ENCODE data around the gene TEN1.
"Not testable (repeated sequence)": the region's sequence is repeated elsewhere in the genome, so short reads cannot be mapped to it uniquely, and the experiment has no call there.

Gene TEN1

DNA sequence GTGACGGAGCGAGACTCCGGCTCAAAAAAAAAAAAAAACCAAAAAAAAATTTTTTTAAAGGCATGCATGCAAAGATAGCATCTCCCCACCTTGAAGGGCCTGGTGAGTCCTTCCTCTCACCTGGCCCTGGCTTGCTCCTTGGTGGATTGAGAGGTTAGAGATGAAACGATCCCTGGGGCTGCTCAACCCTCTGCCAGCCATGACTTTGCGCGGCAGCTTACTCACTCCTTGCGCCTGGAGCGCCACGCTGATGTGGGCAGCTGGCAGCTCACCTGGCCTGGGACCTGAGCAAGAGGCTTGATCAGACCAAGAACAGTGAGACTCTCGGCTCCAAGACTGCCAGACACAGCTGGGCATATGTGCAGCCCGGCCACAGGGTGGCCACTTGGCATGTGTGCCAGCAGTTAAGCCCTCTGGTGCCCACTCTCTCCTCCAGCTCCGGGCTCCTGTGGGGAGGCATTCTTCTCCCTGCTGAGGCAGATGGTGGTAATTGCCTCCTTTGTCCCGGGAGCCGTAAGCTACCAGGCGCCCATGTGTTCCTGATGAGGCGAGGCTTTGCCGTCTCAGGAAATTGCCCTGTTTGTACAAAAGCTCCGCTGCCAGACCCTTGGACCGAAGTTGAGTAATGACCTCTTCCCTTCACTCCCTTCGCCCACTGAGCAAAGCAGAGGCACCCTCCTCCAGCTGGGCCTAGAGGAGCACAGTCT, 53.2 kb downstream of the TEN1 start:
- DNase-seq: no peak

DNA sequence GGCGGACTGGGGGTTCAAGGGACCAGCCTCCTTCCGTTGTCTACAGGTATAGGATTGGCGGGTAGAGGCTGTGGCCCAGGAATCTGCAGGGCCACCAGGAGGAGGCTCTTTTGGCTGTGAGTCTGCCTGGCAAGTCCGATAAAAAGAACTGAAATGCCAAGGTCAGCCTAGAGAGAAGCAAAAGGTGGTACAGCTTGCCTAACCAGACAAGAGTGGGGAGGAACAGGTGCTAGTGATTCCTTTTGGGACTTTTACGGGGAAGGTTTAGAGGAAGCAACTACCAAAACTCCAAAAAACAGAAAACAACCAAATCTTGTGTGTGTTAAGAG, 53.7 kb downstream of the TEN1 start:
- DNase-seq: no peak

DNA sequence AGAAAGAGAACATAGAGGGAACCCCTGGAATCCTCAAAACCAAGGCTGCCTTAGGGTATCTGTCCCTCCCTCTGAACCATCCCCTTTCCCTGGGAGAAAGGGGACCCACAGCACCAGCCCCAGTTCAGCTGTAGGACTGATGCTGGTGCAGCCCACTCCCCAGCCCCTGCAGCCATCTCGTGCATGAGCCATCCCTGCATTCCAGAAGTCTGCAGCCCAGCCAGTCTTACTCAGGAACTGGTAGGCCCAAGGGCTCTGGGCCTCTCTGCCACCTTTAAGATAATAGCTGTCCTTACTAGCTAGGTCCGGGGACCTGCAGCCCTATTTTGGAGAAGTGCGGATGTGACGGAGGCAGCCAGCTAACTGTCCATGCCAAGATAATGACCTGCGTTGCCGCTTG, 54.1 kb downstream of the TEN1 start:
- no peak for DNase-seq

DNA sequence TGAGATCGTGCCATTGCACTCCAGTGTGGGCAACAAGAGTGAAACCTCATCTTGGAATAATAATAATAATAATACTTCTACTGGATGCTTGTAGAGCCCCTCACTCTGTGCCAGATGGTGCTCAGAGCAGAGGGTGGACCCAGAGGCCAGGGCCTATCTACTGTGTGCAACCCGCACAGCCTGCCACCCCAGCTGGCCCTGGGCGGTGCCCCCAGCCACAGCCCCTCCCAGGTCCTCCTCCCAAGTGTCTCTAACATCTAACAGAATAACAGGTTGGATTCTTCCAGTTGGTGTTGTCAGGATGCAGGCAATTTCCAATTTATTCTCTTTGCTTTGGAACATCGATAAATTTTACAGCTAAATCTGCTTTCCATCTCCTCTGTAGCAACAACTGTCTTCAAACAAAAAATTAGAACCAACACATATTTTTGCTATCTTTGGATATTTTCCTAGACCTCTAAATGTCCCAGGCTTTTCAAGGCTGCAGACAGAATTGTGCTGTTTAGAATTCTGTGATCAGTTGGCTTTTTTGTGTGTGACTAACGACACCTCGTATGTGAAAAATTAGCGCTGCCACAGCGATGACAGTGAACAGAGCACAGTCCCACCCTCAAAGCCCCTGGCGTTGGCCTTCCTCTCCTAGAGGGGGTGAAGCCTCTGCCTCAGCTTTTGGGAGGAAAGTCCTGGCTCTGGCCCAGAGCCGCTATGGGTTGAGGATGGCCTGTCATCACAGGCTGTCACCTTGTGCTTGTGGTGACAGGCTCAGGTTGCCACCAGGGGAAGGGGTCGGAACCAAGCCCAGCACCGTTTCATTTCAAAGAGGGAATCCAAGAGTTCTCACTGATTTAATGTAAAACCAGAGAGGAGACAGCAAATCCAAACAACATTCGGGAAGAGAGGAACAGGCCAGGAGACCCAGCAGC, 55.6 kb downstream of the TEN1 start:
- no peak for DNase-seq

DNA sequence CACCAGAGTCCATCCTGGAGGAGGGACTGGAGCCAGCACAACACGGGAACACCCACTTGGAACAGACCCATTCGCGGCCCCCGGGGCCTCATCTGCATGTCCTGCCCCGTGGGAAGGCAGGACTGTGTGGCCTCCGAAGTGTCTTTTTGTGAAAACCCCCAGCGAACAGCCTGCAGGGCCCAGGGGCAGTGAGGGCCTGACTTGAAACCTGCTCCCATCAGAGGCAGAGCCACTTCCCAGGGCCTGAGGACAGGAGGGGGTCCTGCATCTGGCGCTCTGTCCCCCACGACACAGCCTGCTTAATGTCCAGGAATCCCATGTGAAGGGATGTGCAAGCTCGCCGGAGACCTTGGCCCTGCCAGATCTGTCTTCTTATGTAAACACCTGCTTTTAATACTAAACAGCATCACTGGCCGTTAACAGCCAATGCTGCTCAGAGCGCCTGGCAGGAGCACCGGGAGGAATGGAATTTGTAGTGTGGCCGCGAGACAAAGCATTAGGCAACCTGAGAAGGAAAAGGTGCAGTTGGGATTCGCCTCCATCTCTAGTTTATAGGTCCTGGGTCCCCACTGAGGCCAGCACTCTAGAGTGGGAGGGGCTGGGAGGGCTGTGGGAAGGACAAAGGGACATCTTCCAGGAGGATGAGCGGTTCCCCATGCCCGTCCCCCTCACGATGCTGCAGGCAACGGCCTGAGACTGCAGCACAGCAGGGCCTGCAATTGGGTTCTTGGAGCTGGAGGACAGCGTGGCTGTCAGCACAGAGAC, 57.6 kb downstream of the TEN1 start:
- DNase-seq: no peak

DNA sequence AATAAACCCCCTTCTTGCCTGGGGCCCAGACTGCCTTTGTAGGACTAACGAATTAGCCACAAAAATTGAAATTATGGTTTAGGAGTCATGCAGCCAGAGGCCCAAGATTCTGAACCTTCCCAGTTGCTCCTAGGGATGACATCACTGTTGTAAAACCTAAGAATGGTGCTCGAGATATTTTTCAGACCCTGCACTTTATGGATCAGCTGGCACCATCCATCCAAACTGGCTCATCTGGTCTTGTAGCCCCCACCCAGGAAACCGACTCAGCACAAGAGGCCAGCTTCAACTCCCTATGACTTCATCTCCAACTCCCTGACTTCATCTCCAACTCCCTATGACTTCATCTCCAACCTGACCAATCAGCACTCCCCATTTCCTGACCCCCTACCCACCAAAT, 59.0 kb downstream of the TEN1 start:
- DNase-seq: no peak

DNA sequence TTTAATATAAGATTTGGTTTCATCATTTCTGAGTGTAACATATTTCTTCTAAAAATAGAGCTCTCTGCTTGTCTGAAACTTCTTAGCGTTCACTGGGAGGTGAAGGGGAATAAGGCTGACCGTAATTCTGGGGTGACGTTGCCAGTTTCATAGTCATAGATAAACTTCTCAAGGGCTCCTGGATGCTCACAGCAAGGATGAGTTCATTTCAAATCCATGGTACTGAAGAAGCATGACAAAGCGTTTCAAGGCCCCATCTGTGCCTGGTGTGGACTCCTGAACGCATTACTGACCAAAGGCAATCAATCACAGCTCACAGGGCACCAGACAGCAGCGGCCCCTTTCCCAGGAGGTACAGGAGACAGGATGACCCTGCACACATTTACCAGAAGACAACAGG, 60.1 kb downstream of the TEN1 start:
- DNase-seq: no peak

DNA sequence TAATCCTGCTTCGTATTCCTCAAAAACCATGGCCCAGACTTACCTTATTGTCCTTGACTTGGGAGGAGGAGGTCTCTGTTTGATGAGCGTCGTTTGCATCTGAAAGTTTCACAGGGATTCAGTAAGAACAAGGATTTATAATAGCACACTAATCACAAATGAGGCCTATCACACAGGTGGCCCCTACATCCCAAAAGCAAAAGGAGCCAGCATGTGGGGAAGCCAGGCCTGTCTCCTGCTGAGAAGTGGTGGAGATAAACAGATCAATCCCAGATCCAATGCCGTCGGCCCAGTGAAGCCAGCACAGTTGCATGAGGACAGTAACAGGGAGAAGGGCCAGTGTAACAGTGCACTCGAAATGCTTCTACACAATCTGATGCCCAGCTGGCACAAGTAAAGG, 61.3 kb downstream of the TEN1 start:
- DNase-seq: no peak

DNA sequence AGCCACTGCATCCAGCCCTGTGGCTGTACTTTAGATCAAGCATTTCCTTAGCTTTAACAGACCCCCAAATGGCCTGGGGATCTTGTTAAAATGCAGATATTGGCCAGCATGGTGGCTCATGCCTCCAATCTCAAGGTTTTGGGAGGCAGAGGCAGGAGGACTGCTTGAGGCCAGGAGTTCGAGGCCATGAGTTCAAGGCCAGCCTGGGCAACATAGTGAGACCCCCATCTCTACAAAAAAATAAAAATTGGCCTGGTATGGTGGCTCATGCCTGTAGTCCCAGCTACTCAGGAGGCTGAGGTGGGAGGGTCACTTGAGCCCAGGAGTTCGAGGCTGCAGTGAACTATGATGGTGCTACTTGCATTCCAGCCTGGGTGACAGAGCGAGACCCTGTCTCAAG, 63.8 kb downstream of the TEN1 start:
- DNase-seq: not testable (repeated sequence)

DNA sequence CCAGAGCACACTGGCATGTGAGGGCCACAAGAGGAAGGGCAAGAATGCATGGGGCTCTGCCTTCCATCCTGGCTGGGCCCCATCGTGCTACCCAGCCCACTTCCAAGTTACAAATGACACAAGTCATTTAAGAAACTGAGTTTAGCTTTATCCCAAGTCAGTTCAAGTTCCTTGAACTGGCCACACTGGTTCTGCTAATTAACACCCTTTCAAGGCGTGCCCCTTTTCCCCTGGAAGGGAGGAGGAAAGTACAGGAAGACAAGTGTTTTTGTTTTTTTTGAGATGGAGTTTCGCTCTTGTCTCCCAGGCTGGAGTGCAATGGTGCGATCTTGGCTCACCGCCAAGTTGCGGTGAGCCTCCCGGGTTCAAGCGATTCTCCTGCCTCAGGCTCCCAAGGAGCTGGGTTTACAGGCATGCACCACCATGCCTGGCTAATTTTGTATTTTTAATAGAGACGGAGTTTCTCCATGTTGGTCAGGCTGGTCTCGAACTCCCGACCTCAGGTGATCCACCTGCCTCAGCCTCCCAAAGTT, 65.5 kb downstream of the TEN1 start:
- DNase-seq: not testable (repeated sequence)

DNA sequence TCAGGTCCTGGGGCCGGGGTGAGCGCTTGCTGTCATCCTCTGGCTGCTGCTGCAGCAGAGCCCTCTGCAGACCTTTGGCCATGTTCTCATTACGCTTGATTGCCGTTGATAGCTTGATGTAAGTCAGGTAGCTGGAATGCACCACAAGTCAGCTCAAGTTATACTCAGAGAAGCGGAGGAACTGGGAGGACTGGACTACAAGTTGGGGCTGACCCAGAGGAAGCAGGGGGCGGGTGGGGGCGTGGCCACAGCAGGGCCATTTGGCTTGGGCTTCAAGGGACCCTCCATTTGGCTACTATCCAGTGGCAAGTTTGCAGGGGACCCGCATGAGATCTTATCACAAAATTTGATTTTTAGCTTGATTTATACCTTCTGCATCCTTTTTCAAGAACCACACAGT, 67.0 kb downstream of the TEN1 start:
- DNase-seq: no peak

DNA sequence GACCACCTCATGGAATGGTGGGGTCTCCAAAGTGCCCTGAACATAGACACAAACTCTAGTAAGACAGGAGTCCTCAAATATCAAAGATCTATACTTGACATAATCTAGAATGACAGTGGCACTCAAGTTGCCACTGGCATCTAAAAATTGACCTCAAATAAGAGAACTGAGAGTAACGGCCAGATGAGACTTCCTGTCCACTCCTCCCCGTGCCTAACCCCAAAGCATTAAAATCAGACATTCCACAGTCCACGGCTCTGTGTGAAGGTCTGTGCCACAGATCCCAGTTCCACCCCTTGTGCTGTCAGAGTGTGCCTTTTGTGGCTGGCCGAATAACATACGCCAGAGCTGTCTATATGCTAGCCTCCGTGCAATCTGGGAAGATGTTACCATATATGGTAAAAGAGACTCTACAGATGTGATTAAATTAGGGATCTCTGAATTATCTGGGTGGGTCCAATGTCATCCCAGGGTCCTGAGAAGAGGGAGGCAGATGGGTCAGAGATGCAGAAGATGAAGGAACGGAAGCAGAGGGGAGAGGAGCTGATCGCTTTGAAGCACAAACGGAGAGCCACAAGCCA, 69.1 kb downstream of the TEN1 start:
- DNase-seq: no peak

DNA sequence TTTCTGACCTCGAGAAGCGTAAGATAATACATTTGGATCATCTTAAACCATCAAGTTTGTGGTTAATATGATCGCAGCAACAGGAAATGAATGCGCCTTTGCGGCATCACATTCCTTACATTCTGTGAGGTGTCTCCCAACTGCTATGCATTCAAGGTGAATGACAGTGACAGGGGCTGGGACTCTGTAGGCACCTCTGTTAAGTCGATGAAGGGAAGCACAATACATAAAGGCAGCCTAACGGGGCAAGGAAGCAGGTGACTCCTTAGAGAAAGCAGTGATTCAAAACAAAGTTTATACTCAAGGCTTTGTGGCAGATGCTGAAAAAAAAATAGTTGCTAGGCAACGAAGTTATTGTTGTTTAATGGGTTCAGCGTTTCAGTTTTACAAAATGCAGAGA, 69.7 kb downstream of the TEN1 start:
- no peak for DNase-seq

DNA sequence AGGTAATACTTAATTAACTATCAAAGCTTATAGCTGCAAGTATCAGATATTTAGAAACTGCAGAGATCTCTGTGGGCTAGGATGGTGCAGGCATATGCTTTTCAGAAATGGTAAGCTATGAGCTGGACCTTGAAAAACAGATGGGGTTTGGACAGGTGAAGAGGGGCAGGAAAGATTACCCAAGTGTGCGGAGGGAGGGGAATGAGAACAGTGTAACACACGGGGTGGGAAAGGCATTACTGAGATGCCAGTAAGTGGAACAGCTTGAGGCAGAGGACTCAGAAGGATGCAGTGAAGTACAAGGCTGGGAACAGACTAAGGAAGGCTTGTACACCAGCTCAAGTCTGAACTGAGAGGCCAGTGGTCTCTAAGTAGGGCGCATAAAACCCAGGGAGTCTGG, 70.2 kb downstream of the TEN1 start:
- DNase-seq: no peak

DNA sequence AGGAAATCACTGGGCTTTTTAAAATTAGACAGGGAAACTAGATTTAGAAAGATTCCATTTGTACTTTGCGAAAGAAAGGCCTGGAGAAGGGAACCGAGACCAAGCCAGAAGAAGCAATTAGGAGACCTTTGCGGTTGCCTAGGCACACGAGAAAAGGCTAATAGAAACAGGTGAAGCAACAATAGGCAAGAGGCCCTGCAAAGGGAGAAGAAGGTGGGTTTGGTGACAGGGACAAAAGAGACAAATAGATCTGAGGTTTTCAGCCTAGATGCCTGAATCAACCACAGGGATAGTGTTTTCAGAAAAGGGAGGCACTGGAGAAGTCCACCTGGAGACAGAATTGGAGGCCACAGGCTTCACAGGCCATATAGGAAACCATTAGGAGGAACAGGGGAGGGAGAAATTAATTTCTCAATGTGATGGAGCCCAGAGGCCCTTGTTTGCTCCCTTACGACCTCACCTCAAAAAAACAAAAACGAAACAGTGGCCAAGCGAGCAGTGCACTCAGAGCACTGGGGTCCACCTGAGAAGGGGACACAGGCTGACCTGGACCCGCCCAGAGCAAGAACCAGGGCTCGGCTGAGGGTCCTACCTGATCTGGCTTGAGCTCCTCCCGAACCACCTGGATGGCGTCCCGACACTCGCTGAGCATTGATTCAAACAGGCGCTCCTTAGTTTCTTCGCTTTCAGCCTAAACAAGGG, 70.9 kb downstream of the TEN1 start:
- no peak for DNase-seq

Measured in midbrain (tissue), 1 donor.